Activated T-cell treated with anti-CD3 and anti-CD28 coated beads, Interleukin-2, amount 50 U/mL, for 4 hours (primary cell): ENCODE data around the gene MASP1. TPM values are rescaled to one million over a fixed set of nuclear protein-coding genes. Genes with fewer than 3 reads are reported as not detected.

ENCODE experiments used
- ATAC-seq, 2 donors: fragments of 200-7000 bp; cut with Tn5 transposase; one replicate each; pipeline ENCODE4 v1.10.0; 2021
- DNase-seq: peaks from one replicate; pipeline ENCODE4 v3.0.0-alpha.2; 2020
- H3K27me3 Mint-ChIP-seq: one replicate; pipeline ENCODE4 v1.8.0; 2021; ENCODE audit warnings: low read depth, mixed read lengths
- H3K36me3 Mint-ChIP-seq: one replicate; pipeline ENCODE4 v1.8.0; 2022; ENCODE audit warnings: mixed read lengths; ENCODE audit not compliant: insufficient read depth
- H3K4me1 Mint-ChIP-seq: one replicate; pipeline ENCODE4 v1.8.0; 2021; ENCODE audit warnings: low read depth, mixed read lengths
- H3K4me3 Mint-ChIP-seq: one replicate; pipeline ENCODE4 v1.8.0; 2021; ENCODE audit warnings: mild to moderate bottlenecking, moderate library complexity, mixed read lengths
- H3K9me3 Mint-ChIP-seq: one replicate; pipeline ENCODE4 v1.8.0; 2021; ENCODE audit warnings: mixed read lengths
- total RNA-seq, 3 donors: library from RNA; stranded (reverse); gene quantifications; one replicate each; pipeline ENCODE4 v1.2.1, GENCODE V29; 2021

Gene MASP1
- total RNA-seq, 3 donors from 2014 or later, result 0.13 to 0.35 TPM; not detected in 1

DNA sequence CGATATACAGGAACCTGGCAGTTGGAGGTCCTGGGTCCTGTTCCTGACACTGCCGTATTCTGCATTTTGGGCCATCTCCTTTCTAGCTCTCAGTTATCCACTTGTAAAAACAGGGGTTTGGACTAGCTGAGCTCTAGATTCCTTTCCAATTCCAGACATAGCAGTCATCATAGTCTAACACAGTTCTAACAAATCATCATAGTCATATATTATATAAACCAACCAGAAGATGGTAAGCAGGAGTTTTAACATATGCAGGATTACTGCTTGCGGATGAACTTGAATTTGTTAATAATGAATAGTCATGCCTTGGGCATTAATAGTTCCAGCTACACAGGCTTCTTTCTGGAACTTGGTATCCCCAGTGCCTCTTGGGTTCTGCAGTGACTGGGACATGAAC, 26.6 kb downstream of the MASP1 start:
- no peaks in the 10 kb centered on the region for H3K4me1 Mint-ChIP-seq
- no peak overlapping the region for H3K4me3 Mint-ChIP-seq
- H3K36me3 Mint-ChIP-seq, result no peaks in the 10 kb centered on the region
- H3K27me3 Mint-ChIP-seq, result peaks cover 24% of the 10 kb centered on the region
- peaks cover 12% of the 10 kb centered on the region for H3K9me3 Mint-ChIP-seq
- ATAC-seq, result no peak
- no peak for DNase-seq

DNA sequence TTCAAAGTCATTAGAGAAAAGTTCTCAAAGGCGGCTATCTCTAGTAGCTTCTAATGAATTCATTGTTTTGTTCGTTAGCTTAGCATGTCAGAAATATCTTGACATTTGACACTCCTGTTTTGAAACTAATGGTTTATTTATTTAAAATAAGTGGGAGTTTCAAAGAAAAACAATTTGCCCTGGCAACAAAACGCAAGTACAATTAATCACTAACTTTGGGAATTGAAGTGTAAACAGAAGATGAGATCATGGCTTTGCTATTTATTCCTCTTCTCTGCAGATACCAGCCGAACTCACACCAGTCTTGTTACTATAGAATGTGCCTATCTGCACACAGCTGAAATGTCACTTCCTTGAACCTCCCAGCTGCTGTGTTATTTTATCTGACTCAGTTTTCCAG, 27.5 kb downstream of the MASP1 start:
- H3K36me3 Mint-ChIP-seq, result no peaks in the 10 kb centered on the region
- peaks cover 4% of the 10 kb centered on the region for H3K9me3 Mint-ChIP-seq
- ATAC-seq (no peak), DNase-seq (no peak)
- no peak overlapping the region for H3K4me3 Mint-ChIP-seq
- H3K27me3 Mint-ChIP-seq, result peaks cover 20% of the 10 kb centered on the region
- H3K4me1 Mint-ChIP-seq, result no peaks in the 10 kb centered on the region

DNA sequence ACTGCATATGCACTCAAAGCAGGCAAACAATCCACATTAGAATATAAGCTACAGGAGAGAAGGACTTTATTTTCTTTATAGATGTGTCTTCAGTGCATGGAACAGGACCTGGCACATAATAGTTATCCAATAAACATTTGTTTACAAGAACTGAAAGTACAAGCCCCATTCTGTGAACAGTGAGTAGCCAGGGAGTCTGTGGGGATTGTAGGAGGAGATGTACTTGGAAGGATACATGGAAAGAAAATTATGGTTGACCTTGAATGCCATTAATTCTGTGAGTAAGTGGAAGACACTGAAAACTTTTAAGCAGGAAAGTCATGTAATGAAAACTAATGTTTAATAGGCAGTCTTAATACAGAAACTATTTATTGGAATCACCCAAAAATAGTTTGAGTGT, 28.3 kb downstream of the MASP1 start:
- Mint-ChIP-seq H3K27me3 (peaks cover 19% of the 10 kb centered on the region), H3K4me3 (no peak overlapping the region), H3K4me1 (no peaks in the 10 kb centered on the region), H3K9me3 (peaks cover 4% of the 10 kb centered on the region), H3K36me3 (no peaks in the 10 kb centered on the region)
- DNase-seq, result no peak
- ATAC-seq, result no peak

DNA sequence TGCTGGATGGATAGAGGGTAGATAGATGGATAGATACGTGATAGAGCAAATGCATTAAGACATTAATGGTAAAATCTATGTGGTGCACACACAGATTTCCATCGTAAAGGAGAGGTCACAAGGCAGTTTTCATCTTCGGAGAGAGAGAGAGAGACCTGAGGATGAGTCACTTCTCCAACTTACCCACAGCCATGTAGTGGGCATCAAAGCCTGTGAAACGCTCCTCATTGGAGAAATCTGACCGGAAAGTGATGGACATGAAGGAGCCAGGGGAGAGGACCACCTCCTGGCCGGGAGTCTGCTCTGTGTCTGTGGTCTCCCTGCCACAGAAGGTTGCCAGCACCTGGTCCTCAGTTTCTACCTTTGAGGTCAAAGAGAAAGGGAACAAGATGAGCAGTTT, 29.2 kb downstream of the MASP1 start:
- no peaks in the 10 kb centered on the region for H3K36me3 Mint-ChIP-seq
- no peak for ATAC-seq
- DNase-seq, result no peak
- H3K9me3 Mint-ChIP-seq, result peaks cover 4% of the 10 kb centered on the region
- H3K27me3 Mint-ChIP-seq, result peaks cover 13% of the 10 kb centered on the region
- no peak overlapping the region for H3K4me3 Mint-ChIP-seq
- H3K4me1 Mint-ChIP-seq, result no peaks in the 10 kb centered on the region

DNA sequence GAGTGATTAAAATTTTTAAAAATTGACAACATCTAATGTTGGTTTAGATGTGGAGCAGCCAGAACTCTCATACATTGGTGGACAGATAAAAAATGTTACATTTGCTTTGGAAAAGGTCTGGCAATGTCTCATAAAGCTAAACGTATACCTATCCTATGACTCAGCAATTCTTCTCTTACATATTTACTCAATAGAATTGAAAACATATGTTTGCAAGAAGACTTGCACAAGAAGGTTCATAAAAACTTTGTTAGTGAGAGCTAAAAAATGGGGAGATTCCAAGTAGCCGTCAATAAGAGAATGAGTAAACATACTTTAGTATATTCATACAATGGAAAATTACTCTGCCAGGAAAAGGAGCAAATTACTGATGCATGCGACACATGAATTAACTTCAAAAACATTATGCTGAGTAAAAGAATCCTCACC, 30.0 kb downstream of the MASP1 start:
- no peaks in the 10 kb centered on the region for H3K36me3 Mint-ChIP-seq
- ATAC-seq (no peak), DNase-seq (no peak)
- H3K4me1 Mint-ChIP-seq, result no peaks in the 10 kb centered on the region
- H3K27me3 Mint-ChIP-seq, result peaks cover 13% of the 10 kb centered on the region
- H3K9me3 Mint-ChIP-seq, result peaks cover 4% of the 10 kb centered on the region
- H3K4me3 Mint-ChIP-seq, result no peak overlapping the region

DNA sequence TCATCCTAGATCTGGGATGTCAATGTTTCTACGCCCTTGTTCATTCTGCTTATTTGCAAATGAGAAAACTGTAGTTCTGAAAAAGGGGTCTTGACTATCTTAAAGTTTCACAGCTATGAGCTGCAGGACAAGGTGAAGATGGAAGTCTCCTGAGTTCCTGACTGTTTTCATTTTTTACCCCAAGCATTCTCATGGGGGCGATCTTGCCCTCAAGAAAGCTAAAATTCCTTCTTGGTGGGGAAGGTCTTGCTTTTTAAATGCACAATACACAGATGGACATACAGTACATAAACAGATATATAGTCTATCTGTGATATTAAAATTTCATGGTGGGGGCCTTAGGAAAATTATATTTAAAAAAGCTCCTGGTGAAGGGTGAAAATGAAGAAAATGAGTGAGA, 32.4 kb downstream of the MASP1 start:
- no peak for ATAC-seq
- H3K27me3 Mint-ChIP-seq, result peaks cover 13% of the 10 kb centered on the region

DNA sequence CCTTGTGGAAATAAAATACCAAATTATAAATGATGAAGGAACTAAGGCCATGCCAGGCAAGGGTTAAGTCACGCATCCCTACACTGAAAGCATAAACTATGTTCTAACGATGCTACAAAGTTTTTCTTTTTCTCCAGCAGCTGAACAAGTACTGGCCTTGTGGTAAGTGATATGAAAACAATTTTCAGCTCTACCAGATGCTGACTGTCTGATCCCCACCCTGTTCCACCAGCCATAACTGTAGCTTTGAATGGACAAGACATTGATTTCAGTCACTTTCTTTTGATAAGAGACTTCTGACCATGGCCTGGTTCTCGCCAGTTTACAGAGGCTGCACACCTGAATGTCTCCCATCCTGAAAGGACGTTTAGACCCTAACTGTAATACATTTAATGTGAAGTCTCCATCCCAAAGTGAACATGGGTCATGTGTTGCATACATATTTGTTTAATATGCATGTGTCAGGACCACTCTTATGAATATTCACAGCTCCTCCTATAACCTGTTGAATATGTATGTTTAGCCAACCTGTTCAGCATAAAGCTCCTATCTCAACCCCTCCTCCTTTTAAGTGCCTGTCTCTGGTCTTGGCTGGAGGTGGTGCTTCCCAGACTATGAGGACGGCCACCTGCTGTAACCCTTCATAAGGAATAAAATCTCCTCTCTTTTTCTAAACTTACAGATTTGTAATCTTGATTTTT, 33.4 kb downstream of the MASP1 start:
- no peaks in the 10 kb centered on the region for H3K36me3 Mint-ChIP-seq
- no peak for ATAC-seq
- no peak for DNase-seq
- no peaks in the 10 kb centered on the region for H3K4me1 Mint-ChIP-seq
- peaks cover 4% of the 10 kb centered on the region for H3K9me3 Mint-ChIP-seq
- no peak overlapping the region for H3K4me3 Mint-ChIP-seq
- peaks cover 13% of the 10 kb centered on the region for H3K27me3 Mint-ChIP-seq

More for the DNA sequence above, 32.4 kb downstream of the MASP1 start:
- Mint-ChIP-seq H3K36me3 (no peaks in the 10 kb centered on the region), H3K4me3 (no peak overlapping the region), H3K4me1 (no peaks in the 10 kb centered on the region), H3K9me3 (peaks cover 4% of the 10 kb centered on the region)
- DNase-seq, result no peak

DNA sequence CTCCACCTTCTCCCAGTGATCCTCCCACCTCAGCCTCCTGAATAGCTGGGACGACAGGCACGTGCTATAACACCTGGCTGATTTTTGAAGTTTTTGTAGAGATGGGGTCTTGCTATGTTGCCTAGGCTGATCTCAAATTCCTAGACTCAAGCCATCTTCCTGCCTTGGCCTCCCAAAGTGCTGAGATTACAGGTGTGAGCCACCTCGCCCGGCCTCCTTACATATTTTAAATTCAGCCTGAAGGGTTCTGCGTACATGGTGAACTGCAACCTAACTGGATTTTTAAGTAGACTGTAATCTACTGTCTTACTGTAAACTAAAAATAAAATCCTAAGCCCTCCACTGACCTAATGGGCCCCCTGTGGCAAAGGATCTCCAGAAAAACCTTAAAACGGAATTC, 34.1 kb downstream of the MASP1 start:
- Mint-ChIP-seq H3K27me3 (peaks cover 13% of the 10 kb centered on the region), H3K4me3 (no peak overlapping the region), H3K36me3 (no peaks in the 10 kb centered on the region), H3K4me1 (no peaks in the 10 kb centered on the region), H3K9me3 (peaks cover 4% of the 10 kb centered on the region)
- ATAC-seq (no peak), DNase-seq (no peak)

DNA sequence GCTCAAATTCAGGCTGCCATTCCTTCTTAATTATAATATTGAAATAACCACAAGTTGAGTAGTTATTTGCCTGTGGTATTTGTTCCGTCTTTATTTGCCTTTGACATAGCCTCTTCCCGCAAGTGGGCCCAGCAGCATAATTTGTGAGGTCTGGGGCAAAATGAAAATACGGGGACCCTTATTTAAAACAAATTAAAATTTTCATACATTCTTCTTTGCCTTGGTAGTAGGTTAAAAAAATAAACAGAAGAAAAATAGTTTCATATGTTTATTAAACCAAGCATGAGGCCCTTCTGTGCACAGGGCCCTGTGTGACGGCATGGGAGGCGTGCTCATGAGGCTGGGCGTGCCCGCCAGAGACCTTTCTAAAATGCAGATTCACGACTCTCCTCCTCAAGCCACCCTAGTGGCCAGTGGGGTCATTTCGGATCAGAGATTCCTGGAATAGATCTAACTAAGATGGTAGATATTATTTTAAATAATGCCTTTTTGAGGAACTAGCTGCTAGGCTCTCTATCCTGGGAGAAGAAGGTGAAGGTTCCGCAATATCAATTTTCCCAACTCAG, 35.4 kb downstream of the MASP1 start:
- no peaks in the 10 kb centered on the region for H3K4me1 Mint-ChIP-seq
- no peaks in the 10 kb centered on the region for H3K9me3 Mint-ChIP-seq
- DNase-seq (no peak), ATAC-seq (no peak)
- H3K4me3 Mint-ChIP-seq, result no peak overlapping the region
- no peaks in the 10 kb centered on the region for H3K36me3 Mint-ChIP-seq
- H3K27me3 Mint-ChIP-seq, result peaks cover 5% of the 10 kb centered on the region

DNA sequence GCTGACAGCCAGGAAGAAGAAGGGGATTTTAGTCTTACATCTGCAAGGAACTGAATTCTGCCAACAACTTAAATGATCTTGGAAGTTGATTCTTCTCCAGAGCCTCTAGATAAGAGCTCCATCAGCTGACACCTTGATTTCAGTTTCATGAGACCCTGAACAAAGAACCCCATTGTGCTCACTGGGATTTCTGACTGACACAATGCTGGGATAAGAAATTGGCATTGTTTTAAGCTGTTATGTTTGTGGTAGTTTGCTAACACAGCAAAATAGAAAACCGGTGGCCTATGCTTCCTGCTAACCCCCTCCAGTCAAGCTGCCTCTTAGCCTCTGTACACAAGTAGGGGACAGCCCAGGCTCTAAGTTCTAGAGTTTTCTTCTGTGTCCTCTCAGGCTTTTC, 36.2 kb downstream of the MASP1 start:
- H3K36me3 Mint-ChIP-seq, result no peaks in the 10 kb centered on the region
- ATAC-seq (no peak), DNase-seq (no peak)
- peaks cover 2% of the 10 kb centered on the region for H3K27me3 Mint-ChIP-seq
- H3K4me3 Mint-ChIP-seq, result no peak overlapping the region
- no peaks in the 10 kb centered on the region for H3K9me3 Mint-ChIP-seq
- no peaks in the 10 kb centered on the region for H3K4me1 Mint-ChIP-seq

DNA sequence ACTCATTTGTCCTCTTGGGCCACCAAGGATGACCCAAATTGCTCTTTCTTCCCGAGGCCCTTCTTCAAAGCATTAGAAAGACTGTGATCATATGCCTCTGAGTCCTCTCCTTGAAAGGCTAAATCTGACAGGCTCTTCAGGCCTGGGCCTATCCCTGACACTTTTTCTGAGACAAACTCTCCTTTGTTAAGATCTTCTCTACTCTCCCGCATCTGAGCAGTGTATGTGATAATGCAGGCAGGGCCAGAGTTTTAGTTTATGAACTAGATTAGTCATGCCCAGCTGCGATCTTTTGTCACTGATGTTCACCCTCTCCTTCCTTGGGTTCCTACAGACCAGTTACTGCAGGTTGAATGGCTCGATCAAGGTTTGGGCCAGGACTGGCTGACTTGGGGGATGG, 39.2 kb downstream of the MASP1 start:
- DNase-seq, result no peak
- no peak for ATAC-seq
- Mint-ChIP-seq H3K27me3 (peaks cover 2% of the 10 kb centered on the region), H3K4me3 (no peak overlapping the region), H3K9me3 (no peaks in the 10 kb centered on the region), H3K36me3 (no peaks in the 10 kb centered on the region), H3K4me1 (peaks cover 5% of the 10 kb centered on the region)

DNA sequence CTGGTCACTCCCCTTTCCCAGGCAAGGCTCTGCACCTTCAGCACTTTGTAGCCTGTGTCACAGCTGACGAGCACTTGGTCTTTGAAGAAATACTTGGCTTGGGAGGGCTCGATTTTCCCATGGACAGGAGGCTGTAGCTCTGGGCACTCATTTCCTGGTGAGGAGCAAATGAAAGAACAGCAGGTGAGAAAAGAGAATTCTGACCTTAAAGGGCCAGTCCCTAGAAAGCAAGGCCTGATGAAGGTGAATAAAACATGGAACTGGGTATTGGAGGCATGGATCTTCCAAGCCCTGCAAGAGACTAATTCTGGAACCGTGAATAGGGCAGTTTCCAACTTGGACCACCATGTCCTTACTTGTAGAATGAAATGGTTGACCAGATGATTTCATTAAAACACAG, 39.9 kb downstream of the MASP1 start:
- ATAC-seq (no peak), DNase-seq (no peak)
- H3K36me3 Mint-ChIP-seq, result no peaks in the 10 kb centered on the region
- H3K4me1 Mint-ChIP-seq, result peaks cover 9% of the 10 kb centered on the region
- H3K9me3 Mint-ChIP-seq, result no peaks in the 10 kb centered on the region
- no peak overlapping the region for H3K4me3 Mint-ChIP-seq
- H3K27me3 Mint-ChIP-seq, result peaks cover 2% of the 10 kb centered on the region

DNA sequence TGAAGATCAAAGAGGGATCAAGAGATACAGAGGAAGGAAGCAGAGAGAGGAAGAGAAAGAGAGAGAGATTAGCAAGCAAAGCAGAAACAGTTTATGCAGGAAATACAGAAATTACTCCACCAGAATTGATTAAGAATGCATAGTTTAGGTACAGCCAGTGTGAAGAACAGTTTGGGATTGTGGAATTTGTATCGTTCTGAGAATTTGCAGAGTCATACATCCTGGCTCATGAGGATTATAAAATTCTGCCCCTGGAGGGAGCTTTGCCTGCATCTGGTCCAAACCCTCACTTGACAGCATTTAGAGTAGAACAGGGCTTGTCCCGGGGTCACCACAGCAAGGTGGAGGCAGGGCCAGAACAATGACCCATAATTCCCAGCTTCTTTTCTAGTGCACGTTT, 44.1 kb downstream of the MASP1 start:
- Mint-ChIP-seq H3K27me3 (peaks cover 5% of the 10 kb centered on the region), H3K36me3 (no peaks in the 10 kb centered on the region), H3K4me1 (peaks cover 9% of the 10 kb centered on the region), H3K9me3 (no peaks in the 10 kb centered on the region), H3K4me3 (no peak overlapping the region)
- no peak for ATAC-seq
- no peak for DNase-seq

DNA sequence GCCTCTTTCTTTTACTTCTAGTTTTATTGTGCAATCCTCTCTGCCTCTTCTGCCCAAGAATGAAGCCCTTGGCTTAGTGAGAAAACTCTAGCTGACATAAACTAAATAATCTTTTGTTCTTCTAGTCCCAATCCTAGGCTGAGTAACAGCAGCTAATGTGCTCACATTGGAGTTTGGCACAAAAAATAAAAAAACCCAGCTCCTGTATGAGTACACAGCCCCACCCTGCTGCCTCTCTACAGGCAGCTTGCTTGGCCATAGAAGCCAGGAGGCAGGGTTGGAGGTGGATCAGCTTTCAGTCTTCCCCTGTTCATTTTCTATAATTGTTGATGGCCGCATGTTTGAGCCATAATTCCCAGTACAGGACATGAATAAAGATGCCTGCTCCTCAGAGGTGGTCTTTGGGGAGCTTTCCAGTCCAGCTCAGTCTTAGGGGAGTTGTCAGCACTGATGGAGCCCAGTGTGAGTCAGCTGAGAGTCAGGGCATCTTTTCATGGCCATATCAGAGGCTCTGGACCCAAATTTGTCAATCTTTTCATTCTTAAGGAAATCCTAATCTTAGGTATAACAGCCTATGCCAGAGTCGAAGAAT, 47.5 kb downstream of the MASP1 start:
- Mint-ChIP-seq H3K9me3 (peaks cover 7% of the 10 kb centered on the region), H3K4me1 (peaks cover 9% of the 10 kb centered on the region), H3K27me3 (peaks cover 5% of the 10 kb centered on the region), H3K4me3 (no peak overlapping the region), H3K36me3 (no peaks in the 10 kb centered on the region)
- ATAC-seq (no peak), DNase-seq (no peak)

DNA sequence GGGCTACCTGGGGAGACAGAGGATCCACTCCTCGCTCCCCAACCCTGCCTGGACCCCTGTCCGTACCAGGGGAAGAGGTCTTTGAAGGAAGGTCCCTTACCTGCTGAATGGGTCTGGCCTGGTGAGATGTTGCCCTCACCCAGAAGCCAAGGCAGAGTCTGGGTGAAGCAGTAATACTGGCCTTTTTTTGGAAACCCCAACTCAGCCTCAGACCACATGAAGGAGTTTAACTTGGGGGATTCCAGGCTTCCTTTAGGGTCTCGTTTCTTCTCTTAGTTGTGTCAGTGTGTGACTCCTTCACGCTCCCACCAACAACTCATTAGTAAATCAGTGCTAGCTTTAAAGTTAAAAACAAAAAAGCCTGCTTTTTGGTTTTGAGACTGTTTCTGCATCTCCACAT, 48.6 kb downstream of the MASP1 start:
- H3K9me3 Mint-ChIP-seq, result peaks cover 7% of the 10 kb centered on the region
- H3K4me3 Mint-ChIP-seq, result no peak overlapping the region
- peaks cover 8% of the 10 kb centered on the region for H3K4me1 Mint-ChIP-seq
- DNase-seq (no peak), ATAC-seq (peak; percentile 18 to 23)
- no peaks in the 10 kb centered on the region for H3K36me3 Mint-ChIP-seq
- H3K27me3 Mint-ChIP-seq, result peaks cover 5% of the 10 kb centered on the region
